VCaP (cell line): ENCODE data around the gene CDC6.
A peak's percentile ranks its signal among the peaks of the same experiment; 100 is the strongest.

Experiments
- H3K27ac ChIP-seq: fragments of 450-650 bp; 2 replicates; pipeline ENCODE4 v1.5.1; 2017
- TF ChIP-seq, protein P1 (sequence below): fragments of 450-650 bp; conservative IDR thresholded peaks from 2 replicates; pipeline ENCODE4 v1.5.1; 2017; ENCODE audit warnings: mild to moderate bottlenecking, moderate library complexity

CDC6 gene

GRCh38 chr17:40268141-40268712 is 19.5 kb upstream of the CDC6 start:
- H3K27ac ChIP-seq, result no peak overlapping the region
- TF ChIP-seq, protein P1, sequence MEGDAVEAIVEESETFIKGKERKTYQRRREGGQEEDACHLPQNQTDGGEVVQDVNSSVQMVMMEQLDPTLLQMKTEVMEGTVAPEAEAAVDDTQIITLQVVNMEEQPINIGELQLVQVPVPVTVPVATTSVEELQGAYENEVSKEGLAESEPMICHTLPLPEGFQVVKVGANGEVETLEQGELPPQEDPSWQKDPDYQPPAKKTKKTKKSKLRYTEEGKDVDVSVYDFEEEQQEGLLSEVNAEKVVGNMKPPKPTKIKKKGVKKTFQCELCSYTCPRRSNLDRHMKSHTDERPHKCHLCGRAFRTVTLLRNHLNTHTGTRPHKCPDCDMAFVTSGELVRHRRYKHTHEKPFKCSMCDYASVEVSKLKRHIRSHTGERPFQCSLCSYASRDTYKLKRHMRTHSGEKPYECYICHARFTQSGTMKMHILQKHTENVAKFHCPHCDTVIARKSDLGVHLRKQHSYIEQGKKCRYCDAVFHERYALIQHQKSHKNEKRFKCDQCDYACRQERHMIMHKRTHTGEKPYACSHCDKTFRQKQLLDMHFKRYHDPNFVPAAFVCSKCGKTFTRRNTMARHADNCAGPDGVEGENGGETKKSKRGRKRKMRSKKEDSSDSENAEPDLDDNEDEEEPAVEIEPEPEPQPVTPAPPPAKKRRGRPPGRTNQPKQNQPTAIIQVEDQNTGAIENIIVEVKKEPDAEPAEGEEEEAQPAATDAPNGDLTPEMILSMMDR, result no peak

DNA sequence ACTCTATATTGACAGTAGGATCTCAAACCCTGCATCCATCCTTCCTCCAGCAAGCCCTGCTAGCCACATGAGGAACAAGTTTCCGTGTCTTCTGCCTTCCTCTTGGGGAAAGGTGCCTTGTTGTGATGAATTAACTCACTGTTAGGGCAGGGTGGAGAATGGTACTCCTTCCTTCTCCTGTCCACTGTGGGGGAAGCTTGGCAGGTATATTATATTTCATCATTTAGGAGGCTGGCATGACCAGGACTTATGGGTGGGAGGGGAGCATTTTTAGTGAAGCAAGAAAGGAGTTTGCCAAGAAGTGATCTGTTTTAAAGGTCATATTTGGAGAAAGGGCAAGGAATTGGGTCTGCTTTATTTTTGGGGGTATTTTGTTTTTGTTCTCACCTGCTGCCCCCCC is 9.3 kb upstream of the CDC6 start:
- TF ChIP-seq, protein P1, result no peak
- H3K27ac ChIP-seq, result no peak overlapping the region

- H3K27ac ChIP-seq, result no peak overlapping the region
- TF ChIP-seq, protein P1, result no peak
Measured at GRCh38 chr17:40279402-40279801, 8.3 kb upstream of the CDC6 start.

DNA sequence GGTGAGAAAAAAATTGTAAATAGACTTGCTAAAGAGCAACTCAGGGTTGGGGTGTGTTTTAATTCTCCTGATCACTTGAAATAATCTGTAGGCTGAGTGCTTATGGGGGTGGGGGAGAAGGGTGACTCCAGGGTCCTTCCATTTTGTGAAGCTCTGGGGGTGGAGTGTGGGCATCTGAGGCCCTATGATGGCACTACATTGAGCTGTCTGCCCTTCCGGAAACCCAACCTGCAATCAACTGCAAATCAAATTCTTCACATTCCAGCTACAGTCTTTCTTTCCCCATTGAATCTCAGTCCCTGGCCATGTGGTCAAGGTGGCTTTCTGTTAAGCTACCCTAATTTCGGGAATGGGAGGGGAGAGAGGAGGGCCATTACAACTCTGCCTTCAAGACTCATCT is 6.0 kb upstream of the CDC6 start:
- TF ChIP-seq, protein P1, result no peak
- no peak overlapping the region for H3K27ac ChIP-seq

GRCh38 chr17:40283662-40284061 is 4.0 kb upstream of the CDC6 start:
- H3K27ac ChIP-seq, result peak overlapping the region; percentile 93
- TF ChIP-seq, protein P1, result no peak

DNA sequence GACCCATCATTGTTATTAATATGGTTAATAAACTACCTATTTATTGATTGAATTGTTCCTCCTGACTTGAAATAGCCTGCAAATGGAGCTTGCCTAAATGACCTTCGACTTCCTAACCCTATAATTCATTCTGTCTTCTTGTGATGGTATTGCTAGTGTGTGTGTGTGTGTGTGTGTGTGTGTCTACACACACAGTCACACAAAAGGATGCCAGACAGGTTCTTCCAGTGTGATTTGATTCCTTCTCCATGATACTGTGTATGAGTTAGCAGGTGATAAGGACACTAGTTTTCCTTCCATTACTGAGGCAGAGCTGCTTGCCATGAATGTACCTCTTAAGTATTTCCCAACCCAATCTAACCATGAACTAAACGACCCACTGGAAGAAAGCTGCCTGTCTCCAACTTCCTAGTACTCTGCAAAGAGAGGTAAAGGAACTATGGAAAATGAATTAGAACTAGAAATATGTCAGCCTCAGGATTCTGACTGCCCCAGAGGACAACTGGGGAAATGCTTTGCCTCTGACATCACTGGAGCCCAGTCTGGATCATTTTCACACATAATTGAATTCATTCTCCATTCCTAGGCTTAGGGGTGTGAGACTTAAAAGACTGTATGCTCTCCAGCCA is 3.5 kb upstream of the CDC6 start:
- TF ChIP-seq, protein P1, result peak; percentile 55
- peak overlapping the region; percentile 93 for H3K27ac ChIP-seq

- H3K27ac ChIP-seq, result no peak overlapping the region; the same call in 1 of the 2 replicates
- TF ChIP-seq, protein P1, result no peak
Measured at GRCh38 chr17:40286473-40286872, 1.2 kb upstream of the CDC6 start.
